GM12873 (cell line): ENCODE data around the gene FAM240A.

Source experiments
- CTCF ChIP-seq: IDR thresholded peaks from 2 replicates; pipeline ENCODE4 v1.5.1; 2012; ENCODE audit warnings: low read depth, mild to moderate bottlenecking, moderate library complexity, low read length, control low read depth; ENCODE audit not compliant: insufficient read depth; ENCODE audit errors: missing control alignments

Gene FAM240A

DNA sequence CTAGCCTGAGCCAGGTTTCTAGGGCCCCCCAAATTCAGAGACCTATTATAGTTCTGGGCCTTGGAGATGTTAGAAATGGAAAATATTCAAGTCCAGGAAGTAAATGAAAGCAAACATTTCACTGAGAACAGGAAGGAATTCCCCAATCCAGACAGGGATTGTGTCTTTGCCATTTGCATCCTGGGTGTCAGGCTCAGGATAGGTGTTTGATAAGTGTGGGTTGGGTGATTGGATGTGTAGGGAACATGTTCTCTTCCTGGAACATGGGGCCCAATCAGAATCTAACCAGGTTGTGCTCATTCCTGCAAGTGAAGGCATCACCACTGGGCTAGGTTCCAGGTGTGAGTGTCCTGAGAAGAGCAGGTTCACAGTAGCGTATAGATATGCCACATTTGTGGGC is 31.6 kb upstream of the FAM240A start:
- TF ChIP-seq CTCF: no peak

DNA sequence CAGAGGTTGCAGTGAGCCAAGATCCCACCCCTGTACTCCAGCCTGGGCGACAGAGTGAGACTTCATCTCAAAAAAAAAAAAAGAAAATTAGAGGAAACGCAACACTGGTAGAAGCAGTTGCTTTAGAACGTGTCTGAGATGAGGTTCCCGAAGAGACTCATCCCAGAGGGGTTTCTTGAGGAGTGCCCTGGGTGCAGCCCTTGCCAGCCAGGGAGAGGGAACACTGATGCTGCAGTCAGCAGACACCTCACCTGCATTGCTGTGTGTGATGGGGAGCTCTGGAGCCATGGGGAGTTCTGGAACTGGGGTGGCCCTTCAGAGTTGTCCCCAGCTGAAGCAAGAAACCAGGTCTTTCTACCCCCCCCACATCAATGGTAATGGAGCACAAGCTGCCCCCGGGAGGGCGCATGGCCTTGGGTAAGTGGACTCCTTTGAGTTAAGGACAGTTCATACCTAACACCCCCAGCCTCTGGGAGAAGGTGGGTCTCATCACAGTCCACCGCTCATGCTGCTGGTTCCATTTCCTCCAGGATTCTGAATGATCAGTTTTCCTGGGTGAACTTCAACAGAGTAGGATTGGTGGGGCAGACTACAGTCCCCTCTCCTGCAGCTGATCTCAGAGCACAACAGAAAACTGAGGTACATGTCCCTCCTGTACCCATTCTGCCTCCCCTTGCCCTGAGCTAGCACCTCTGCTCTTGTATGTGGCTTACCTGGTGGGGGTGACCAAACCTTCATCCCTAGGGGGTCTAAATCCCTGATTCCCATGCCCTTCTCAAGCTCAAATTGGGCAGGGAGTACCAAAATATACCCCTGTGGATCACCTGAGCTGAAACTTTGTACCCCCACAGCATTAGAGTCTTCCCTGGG is 27.5 kb upstream of the FAM240A start:
- TF ChIP-seq CTCF: no peak

- no peak for TF ChIP-seq CTCF
Observed at GRCh38 chr3:46585799-46586693, 26.3 kb upstream of the FAM240A start.

- TF ChIP-seq CTCF: no peak
Observed at GRCh38 chr3:46586738-46587246, 25.5 kb upstream of the FAM240A start.

DNA sequence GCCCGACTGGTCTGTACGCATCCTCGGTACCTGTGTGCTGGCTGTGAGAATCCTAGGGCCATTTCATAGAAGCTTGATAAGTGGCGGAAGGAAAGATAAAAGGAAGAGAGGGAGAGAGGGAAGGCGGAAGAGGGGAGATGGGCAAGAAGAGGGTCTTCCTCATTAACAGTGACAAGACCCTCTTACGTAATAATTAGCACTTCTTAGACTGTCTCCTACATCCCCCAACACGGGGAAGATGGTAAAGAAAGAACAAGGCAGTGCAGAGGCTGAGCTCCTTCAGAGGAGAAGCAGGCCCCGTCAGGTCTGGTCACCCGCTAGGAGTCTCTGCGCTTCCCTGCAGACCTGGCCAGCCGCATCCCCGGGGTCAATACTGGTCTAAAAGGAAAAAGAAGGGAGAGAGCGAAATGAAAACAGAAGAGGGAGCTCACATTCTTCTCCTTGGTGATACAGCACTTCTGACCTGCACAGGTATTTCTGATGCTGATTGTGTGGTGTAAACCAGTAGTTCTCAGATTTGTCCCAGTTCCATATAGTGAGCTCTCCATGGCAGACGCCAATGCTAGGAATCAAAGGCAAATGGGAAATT is 19.0 kb upstream of the FAM240A start:
- no peak for TF ChIP-seq CTCF

DNA sequence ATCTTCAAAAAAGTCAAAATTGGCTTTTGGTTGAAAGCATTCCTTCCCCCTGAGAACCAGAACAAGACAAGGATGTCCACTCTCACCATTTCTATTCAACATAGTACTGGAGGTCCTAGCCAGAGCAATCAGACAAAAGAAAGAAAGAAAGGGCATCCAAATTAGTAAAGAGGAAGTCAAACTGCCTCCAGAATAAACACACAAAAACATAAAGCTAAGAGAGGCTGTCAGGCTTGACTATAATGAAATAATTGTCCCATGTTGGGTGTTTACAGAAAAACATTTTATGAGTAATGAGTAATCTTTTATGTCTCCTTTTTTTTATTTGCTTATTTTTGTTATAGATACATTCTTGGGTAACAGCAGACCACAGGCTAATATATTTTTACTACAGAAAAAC is 18.3 kb upstream of the FAM240A start:
- TF ChIP-seq CTCF: no peak
